Ascending aorta (tissue), 2 donors: ENCODE data around the gene IRAK3. TPM values are rescaled to one million over a fixed set of nuclear protein-coding genes. Genes with fewer than 3 reads are reported as not detected.

Experiments used
- DNase-seq, 2 donors: peaks; one replicate each; pipeline ENCODE4 v3.0.0-alpha.2; 2019; ENCODE audit warnings: low spot score in 2 of 2
- H3K27ac ChIP-seq, 2 donors: fragments of 200-600 bp; sonication (generic); one replicate each; pipeline ENCODE4 v1.5.1; 2016 to 2017; ENCODE audit warnings: mild to moderate bottlenecking in 1 of 2
- H3K27me3 ChIP-seq: fragments of 200-600 bp; sonication (generic); one replicate; pipeline ENCODE4 v1.5.1; 2017
- H3K36me3 ChIP-seq, 2 donors: fragments of 200-600 bp; sonication (generic); one replicate each; pipeline ENCODE4 v1.5.1; 2016
- H3K4me1 ChIP-seq, 2 donors: fragments of 200-600 bp; sonication (generic); one replicate each; pipeline ENCODE4 v1.5.1; 2016 to 2017; ENCODE audit warnings: mild to moderate bottlenecking in 1 of 2
- H3K4me3 ChIP-seq, 2 donors: fragments of 200-600 bp; sonication (generic); one replicate each; pipeline ENCODE4 v1.5.1; 2016 to 2017; ENCODE audit warnings: mild to moderate bottlenecking in 1 of 2
- H3K9me3 ChIP-seq, 2 donors: fragments of 200-600 bp; sonication (generic); one replicate each; pipeline ENCODE4 v1.5.1; 2016
- intact Hi-C: fragments of 100-400 bp; cut with DNase I; formaldehyde crosslinking; loops from one replicate; pipeline ENCODE4 v1.15.1; 2023
- total RNA-seq: library from RNA; depleted of rRNA; stranded (reverse); fragments of >200 nt; gene quantifications from one replicate; pipeline ENCODE4 v1.1.0, GENCODE V29; 2016
- TF ChIP-seq, protein P1 (sequence below), 3 experiments: fragments of 200-600 bp in 2 of 3; fragments of 450-650 bp in 1 of 3; sonication (generic) in 2 of 3; IDR thresholded peaks; one replicate each; pipeline ENCODE4 v1.5.1; 2016 to 2019; ENCODE audit warnings: antibody characterized with exemption in 3 of 3, mild to moderate bottlenecking in 1 of 3, moderate library complexity in 1 of 3

Gene IRAK3
- total RNA-seq, 1 donor from 2014 or later = 35.9 TPM

DNA sequence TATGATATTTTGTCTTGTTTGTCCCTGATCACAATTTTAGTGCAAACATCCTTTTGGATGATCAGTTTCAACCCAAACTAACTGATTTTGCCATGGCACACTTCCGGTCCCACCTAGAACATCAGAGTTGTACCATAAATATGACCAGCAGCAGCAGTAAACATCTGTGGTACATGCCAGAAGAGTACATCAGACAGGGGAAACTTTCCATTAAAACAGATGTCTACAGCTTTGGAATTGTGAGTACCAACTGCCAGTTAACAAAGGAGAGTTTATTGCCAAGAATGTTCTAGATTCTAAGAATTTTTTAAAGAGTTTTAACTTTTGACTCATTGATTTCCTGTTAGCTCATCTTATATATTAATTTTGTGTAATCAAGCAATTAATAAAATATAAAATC is 55.4 kb downstream of the IRAK3 start:
- TF ChIP-seq, protein P1, sequence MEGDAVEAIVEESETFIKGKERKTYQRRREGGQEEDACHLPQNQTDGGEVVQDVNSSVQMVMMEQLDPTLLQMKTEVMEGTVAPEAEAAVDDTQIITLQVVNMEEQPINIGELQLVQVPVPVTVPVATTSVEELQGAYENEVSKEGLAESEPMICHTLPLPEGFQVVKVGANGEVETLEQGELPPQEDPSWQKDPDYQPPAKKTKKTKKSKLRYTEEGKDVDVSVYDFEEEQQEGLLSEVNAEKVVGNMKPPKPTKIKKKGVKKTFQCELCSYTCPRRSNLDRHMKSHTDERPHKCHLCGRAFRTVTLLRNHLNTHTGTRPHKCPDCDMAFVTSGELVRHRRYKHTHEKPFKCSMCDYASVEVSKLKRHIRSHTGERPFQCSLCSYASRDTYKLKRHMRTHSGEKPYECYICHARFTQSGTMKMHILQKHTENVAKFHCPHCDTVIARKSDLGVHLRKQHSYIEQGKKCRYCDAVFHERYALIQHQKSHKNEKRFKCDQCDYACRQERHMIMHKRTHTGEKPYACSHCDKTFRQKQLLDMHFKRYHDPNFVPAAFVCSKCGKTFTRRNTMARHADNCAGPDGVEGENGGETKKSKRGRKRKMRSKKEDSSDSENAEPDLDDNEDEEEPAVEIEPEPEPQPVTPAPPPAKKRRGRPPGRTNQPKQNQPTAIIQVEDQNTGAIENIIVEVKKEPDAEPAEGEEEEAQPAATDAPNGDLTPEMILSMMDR (IDR thresholded peaks at IDR 0.05) = no peak
- Histone ChIP-seq H3K9me3 (no peaks in the 10 kb centered on the region), H3K4me3 (no peak overlapping the region), H3K27ac (no peak overlapping the region), H3K27me3 (no peaks in the 10 kb centered on the region), H3K4me1 (no peaks in the 10 kb centered on the region), H3K36me3 (peaks cover 17 to 41% of the 10 kb centered on the region in 2 donors)
- no peak for DNase-seq
- intact Hi-C loops = no loop called here

DNA sequence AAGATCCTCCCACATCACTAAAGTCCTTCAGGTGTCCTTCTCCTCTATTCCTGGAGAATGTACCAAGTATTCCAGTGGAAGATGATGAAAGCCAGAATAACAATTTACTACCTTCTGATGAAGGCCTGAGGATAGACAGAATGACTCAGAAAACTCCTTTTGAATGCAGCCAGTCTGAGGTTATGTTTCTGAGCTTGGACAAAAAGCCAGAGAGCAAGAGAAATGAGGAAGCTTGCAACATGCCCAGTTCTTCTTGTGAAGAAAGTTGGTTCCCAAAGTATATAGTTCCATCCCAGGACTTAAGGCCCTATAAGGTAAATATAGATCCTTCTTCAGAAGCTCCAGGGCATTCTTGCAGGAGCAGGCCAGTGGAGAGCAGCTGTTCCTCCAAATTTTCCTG is 58.7 kb downstream of the IRAK3 start:
- Histone ChIP-seq H3K27ac (no peak overlapping the region), H3K36me3 (peaks cover 17 to 48% of the 10 kb centered on the region in 2 donors), H3K4me3 (no peak overlapping the region), H3K4me1 (no peaks in the 10 kb centered on the region), H3K27me3 (no peaks in the 10 kb centered on the region), H3K9me3 (no peaks in the 10 kb centered on the region)
- intact Hi-C loops = no loop called here
- TF ChIP-seq, protein P1 (IDR thresholded peaks at IDR 0.05) = no peak
- no peak for DNase-seq

DNA sequence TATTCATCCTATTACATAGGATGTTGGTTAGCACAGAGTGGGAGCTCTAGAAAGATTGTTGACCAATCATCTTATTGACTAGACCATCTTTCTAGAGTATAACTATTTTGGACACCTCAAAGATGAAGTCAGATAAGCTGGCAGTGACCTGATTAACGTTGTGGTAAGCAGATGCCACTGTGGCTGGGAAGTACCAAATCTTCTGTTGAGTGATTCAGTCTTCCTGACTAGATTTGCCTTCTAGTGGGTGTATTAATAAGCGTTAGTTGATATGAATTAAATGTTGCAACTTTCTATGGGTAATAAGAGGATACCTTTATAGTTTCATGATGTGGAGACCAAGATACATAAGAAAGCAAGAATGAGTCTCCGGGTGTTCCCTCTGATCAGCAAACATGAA is 62.0 kb downstream of the IRAK3 start:
- TF ChIP-seq, protein P1 (IDR thresholded peaks at IDR 0.05) = no peak
- Histone ChIP-seq H3K4me3 (no peak overlapping the region), H3K9me3 (no peaks in the 10 kb centered on the region), H3K4me1 (no peaks in the 10 kb centered on the region), H3K27ac (no peak overlapping the region), H3K36me3 (peaks cover 13 to 37% of the 10 kb centered on the region in 2 donors), H3K27me3 (no peaks in the 10 kb centered on the region)
- no peak for DNase-seq
- intact Hi-C loops = no loop called here

DNA sequence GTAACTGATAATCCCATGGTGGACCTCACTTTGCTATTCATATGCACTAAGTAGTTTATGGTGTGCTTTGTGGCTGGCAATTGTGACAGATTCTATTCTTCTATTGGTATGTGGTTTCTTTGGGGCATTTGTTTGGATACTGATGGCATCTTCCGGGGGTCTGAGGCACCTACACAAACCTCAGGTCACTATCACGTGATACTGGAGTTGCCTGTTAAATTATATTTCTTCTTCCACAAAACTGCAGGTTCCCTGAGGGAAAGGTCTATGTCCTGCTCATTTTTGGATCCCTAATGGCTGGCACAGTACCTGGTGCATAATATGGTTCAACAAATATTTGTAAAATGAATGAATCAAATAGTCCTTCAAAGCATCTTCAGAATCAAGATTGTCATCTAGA is 63.8 kb downstream of the IRAK3 start:
- H3K4me3 ChIP-seq = no peak overlapping the region
- no peaks in the 10 kb centered on the region for H3K4me1 ChIP-seq
- H3K27ac ChIP-seq = no peak overlapping the region
- TF ChIP-seq, protein P1 (IDR thresholded peaks at IDR 0.05) = no peak
- no peaks in the 10 kb centered on the region for H3K27me3 ChIP-seq
- intact Hi-C loops = no loop called here
- H3K36me3 ChIP-seq = peaks cover 8 to 23% of the 10 kb centered on the region in 2 donors
- no peak for DNase-seq
- H3K9me3 ChIP-seq = no peaks in the 10 kb centered on the region

DNA sequence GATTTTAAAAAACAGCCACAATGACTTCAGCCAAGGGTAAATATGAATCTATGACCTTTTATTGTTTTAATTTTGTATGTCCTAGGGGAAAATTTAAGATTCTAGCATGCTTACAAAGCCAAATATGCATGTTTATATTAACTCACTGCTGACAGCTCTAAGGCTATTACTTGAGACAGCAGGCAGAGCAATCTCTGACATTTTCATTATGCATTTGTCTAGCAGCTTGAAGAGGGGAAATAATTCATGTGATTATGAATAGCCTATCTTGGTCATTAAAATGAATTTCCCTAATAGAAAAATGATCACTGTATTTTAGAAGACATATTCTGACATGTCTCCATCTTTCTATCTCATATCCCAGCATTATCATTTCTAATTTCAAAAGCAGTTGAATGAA is 66.7 kb downstream of the IRAK3 start:
- Histone ChIP-seq H3K36me3 (no peaks in the 10 kb centered on the region), H3K4me3 (no peak overlapping the region), H3K27ac (no peak overlapping the region), H3K9me3 (no peaks in the 10 kb centered on the region), H3K27me3 (no peaks in the 10 kb centered on the region), H3K4me1 (no peaks in the 10 kb centered on the region)
- TF ChIP-seq, protein P1 (IDR thresholded peaks at IDR 0.05) = no peak
- no peak for DNase-seq
- intact Hi-C loops = no loop called here

DNA sequence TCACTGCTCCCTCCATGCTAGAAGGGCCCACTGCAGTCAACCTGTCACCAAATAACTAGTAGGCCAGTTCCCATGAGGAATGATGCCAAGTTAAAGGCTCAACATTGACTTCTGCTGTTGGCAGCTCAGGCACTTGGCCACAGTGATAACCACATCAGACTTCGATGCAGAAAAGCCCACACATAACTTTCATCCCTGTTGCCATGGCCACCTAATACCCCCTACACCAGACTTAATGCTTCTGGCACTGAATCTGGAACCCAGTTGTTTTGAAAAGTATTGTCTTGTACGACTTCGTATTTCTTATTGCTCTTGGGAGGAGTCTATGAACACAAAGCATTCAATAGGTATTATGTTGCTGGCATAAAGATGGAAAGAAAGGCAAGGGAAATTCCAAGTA is 69.0 kb downstream of the IRAK3 start:
- TF ChIP-seq, protein P1 (IDR thresholded peaks at IDR 0.05) = no peak
- H3K4me1 ChIP-seq = no peaks in the 10 kb centered on the region
- H3K36me3 ChIP-seq = no peaks in the 10 kb centered on the region
- no peak for DNase-seq
- no peak overlapping the region for H3K4me3 ChIP-seq
- intact Hi-C loops = no loop called here
- H3K9me3 ChIP-seq = no peaks in the 10 kb centered on the region
- no peaks in the 10 kb centered on the region for H3K27me3 ChIP-seq
- H3K27ac ChIP-seq = no peak overlapping the region
